Effector memory CD4-positive, alpha-beta T cell (primary cell): ENCODE measurements around the gene ZG16.
"Not testable (repeated sequence)": the region's sequence is repeated elsewhere in the genome, so short reads cannot be mapped to it uniquely, and the experiment has no call there.

Source experiments
- DNase-seq, 3 donors: peaks; one replicate each; pipeline ENCODE4 v3.0.0-alpha.2; 2020
- H3K27ac ChIP-seq: 2 replicates; pipeline ENCODE4 v1.7.0; 2013; ENCODE audit warnings: mild to moderate bottlenecking, low read length, moderate library complexity; ENCODE audit not compliant: insufficient read depth, poor library complexity, severe bottlenecking
- H3K27me3 ChIP-seq: replicated peaks from 2 replicates; pipeline ENCODE4 v1.7.0; 2013; ENCODE audit warnings: mild to moderate bottlenecking, low read length; ENCODE audit not compliant: insufficient read depth, control insufficient read depth, poor library complexity, severe bottlenecking
- H3K36me3 ChIP-seq: 2 replicates; pipeline ENCODE4 v1.7.0; 2013; ENCODE audit warnings: mild to moderate bottlenecking, low read length, moderate library complexity; ENCODE audit not compliant: control insufficient read depth, insufficient read depth
- H3K4me1 ChIP-seq: 2 replicates; pipeline ENCODE4 v1.7.0; 2013; ENCODE audit warnings: low read length, mild to moderate bottlenecking; ENCODE audit not compliant: control insufficient read depth, insufficient read depth, poor library complexity, severe bottlenecking
- H3K4me3 ChIP-seq: 2 replicates; pipeline ENCODE4 v1.7.0; 2013; ENCODE audit warnings: low read length, low read depth, mild to moderate bottlenecking; ENCODE audit not compliant: insufficient read depth, poor library complexity, severe bottlenecking
- H3K9me3 ChIP-seq: 2 replicates; pipeline ENCODE4 v1.7.0; 2013; ENCODE audit warnings: mild to moderate bottlenecking, low read length, moderate library complexity; ENCODE audit not compliant: control insufficient read depth
- total RNA-seq, 3 donors: gene quantifications; one replicate each; lab custom pipeline; 2026; lab: John Stamatoyannopoulos, UW

Gene ZG16, protein sequence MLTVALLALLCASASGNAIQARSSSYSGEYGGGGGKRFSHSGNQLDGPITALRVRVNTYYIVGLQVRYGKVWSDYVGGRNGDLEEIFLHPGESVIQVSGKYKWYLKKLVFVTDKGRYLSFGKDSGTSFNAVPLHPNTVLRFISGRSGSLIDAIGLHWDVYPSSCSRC
- 0 to 0.19 (median 0) reads per million in 3 donors for total RNA-seq

DNA sequence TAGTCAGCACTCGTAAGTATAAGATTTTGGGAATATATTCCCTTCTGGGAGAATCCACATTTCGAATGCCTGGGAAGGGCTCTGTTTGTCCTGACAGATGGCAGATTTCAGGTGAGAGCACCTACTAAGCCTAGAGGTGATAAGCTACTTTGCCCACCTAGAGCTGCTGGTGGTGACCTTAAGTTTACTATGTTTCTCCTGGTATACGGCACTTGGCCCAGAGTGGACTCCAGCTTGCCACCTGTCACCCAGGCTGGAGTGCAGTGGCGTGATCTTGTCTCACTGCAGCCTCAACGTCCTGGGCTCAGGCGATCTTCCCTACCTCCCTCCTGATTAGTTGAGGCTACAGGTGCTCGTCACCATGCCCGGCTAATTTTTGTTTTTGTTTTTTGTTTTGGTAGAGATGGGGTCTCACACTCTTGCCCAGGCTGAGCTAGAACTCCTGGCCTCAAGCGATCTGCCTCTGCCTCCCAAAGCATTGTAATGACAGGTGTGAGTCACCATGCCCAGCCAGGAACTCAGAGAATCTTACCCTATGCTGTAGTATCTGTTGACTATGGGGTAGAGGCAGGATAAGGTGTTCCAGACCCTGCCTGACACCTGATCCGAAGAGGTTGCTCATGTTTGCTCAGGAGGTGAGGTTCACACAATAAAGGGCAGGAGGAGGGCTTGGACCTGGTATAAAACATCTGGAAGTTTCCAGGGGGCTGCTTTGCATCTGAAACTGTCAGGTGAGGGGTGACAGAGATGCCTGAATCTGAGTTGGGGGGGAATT is at the start of gene ZG16:
Gene ZG16 (plus strand): TSS at position 681 of the 775 bp plus-strand sequence. CDS start 1,011 bp downstream, outside the sequence.
- H3K4me3 ChIP-seq: no peak within 1 kb of the TSS
- no peaks in the 10 kb centered on the region for H3K9me3 ChIP-seq
- H3K27ac ChIP-seq: no peak within 1 kb of the TSS
- H3K4me1 ChIP-seq: no peaks in the 10 kb centered on the region
- no peaks in the 10 kb centered on the region for H3K36me3 ChIP-seq
- no peaks in the 10 kb centered on the region for H3K27me3 ChIP-seq
- DNase-seq: no peak

DNA sequence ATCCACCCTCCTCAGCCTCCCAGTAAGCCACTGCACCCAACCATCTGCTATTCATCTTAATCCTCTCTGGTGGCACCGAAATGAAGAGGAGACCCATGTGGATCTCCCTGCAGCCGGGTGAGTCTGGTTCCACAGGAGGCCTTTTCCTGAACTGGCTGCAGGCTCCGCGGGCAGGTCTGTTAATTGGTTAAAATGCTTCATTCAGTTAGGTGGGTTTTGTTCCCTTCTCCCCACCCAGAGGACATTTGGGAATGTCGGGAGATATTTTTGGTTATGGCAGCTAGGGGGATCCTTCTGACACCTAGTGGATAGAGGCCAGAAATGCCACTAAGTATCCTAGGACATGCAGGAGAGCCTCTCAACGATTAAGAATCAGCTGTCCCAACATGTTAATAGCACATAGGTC is 48.9 kb upstream of the ZG16 start:
- H3K27ac ChIP-seq: no peak overlapping the region
- DNase-seq: no peak
- H3K4me3 ChIP-seq: no peak overlapping the region
- no peaks in the 10 kb centered on the region for H3K9me3 ChIP-seq
- H3K36me3 ChIP-seq: no peaks in the 10 kb centered on the region
- no peaks in the 10 kb centered on the region for H3K4me1 ChIP-seq
- H3K27me3 ChIP-seq: no peaks in the 10 kb centered on the region

DNA sequence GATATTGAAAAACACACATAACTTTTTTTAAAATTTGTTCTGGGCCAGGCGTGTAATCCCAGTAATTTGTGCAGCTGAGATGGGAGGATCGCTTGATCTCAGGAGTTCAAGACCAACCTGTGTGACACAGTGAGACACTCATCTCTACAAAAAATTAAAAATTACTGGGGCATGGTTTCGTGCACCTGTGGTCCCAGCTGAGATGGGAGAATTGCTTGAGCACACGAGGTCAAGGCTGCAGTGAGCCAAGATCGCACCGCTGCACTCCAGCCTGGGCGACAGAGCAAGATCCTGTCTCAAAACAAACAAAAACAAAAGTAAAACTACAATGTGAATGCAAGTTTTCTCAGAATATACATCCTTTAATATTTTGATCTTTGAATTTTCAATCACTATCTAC is 47.4 kb upstream of the ZG16 start:
- Histone ChIP-seq H3K27me3 (no peaks in the 10 kb centered on the region), H3K36me3 (no peaks in the 10 kb centered on the region), H3K27ac (no peak overlapping the region), H3K4me1 (no peaks in the 10 kb centered on the region), H3K4me3 (no peak overlapping the region), H3K9me3 (no peaks in the 10 kb centered on the region)
- DNase-seq: no peak

DNA sequence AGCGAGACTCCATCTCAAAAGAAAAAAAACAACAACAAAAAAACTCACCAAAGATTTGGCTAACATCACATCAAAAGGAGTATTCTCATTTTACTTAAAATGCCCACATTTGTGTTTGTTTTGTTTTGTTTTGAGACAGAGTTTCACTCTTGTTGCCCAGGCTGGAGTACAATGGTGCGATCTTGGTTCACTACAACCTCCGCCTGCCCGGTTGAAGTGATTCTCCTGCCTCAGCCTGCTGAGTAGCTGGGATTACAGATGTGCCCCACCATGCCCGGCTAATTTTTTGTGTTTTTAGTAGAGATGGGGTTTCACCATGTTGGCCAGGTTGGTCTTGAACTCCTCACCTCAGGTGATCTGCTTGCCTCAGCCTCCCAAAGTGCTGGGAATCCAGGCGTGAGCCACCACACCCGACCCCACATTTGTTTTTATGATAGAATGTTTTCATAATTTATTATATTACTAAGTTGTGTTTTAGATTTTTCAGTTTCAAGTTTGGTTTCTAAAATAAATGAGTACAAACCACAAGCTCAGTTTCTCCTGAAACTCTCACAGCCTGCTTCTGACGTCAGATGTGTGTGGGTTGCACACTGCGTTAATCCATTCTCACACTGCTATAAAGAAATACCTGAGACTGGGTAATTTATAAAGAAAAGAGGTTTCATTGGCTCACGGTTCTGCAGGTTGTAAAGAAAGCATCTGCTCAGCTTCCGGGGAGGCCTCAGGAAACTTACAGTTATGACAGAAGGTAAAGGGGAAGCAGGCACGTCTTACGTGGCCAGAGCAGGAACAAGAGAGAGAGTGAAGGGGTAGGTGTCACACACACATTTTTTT is 46.1 kb upstream of the ZG16 start:
- H3K36me3 ChIP-seq, H3K4me3 ChIP-seq, H3K27ac ChIP-seq, H3K27me3 ChIP-seq, H3K9me3 ChIP-seq, H3K4me1 ChIP-seq, DNase-seq: not testable (repeated sequence)

DNA sequence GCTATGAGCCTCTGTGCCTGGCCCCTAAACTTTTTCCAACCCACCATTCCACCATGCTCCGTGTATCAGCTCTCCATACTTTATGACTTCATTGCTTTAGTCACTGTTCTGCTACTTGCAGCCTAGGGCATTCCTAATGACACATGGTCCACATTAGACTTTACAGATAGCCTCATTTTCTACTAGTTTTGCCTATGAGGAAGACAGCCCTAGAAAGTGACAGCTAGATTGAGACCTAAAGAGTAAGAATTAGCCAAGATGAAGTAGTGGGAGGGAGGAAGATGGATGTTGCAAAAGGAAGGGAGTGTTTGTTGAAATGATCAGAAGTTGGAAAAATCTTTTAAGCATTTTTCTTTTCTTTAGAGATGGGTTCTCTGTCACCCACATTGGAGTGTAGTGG is 43.3 kb upstream of the ZG16 start:
- Histone ChIP-seq H3K9me3 (no peaks in the 10 kb centered on the region), H3K27ac (no peak overlapping the region), H3K4me1 (peaks cover 20% of the 10 kb centered on the region), H3K36me3 (no peaks in the 10 kb centered on the region), H3K4me3 (no peak overlapping the region), H3K27me3 (no peaks in the 10 kb centered on the region)
- no peak for DNase-seq

DNA sequence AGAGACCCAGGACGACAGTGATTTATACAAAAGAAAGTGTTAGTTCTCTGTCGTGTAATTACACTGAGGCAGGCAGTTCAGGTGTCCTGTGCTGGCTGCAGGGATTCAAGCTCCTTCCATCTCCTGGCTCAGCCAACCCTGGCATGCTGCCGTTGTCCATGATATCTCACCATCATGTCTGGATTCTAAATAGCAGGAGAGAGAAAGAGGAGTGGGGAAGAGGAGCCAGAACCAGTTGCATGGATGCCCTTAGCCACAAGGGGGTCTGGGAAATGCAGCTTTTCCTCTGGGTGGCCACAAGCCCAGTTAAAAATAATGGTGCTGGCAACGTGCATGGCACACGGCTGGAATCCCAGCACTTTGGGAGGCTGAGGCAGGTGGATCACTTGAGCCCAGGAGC is 41.9 kb upstream of the ZG16 start:
- Histone ChIP-seq H3K36me3 (peaks cover under 1% of the 10 kb centered on the region), H3K27me3 (no peaks in the 10 kb centered on the region), H3K4me1 (peaks cover 26% of the 10 kb centered on the region), H3K4me3 (no peak overlapping the region), H3K27ac (no peak overlapping the region), H3K9me3 (no peaks in the 10 kb centered on the region)
- no peak for DNase-seq

DNA sequence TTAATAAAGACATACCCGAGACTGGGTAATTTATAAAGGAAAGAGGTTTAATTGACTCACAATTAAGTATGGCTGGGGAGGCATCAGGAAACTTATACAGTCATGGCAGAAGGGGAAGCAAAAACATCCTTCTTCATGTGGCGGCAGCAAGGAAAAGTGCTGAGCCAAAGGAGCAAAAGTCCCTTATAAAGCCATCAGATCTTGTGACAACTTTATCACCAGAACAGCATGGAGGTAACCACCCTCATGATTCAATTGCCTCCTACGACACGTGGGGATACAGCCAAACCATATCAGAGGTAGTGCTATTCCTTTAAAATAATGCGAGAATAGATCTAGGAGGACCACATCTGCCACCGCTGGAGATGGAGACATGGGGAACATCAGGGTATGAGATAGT is 41.3 kb upstream of the ZG16 start:
- no peak overlapping the region for H3K4me3 ChIP-seq
- no peaks in the 10 kb centered on the region for H3K9me3 ChIP-seq
- no peak for DNase-seq
- H3K4me1 ChIP-seq: peaks cover 33% of the 10 kb centered on the region
- H3K27me3 ChIP-seq: no peaks in the 10 kb centered on the region
- H3K36me3 ChIP-seq: peaks cover 6% of the 10 kb centered on the region
- no peak overlapping the region for H3K27ac ChIP-seq

DNA sequence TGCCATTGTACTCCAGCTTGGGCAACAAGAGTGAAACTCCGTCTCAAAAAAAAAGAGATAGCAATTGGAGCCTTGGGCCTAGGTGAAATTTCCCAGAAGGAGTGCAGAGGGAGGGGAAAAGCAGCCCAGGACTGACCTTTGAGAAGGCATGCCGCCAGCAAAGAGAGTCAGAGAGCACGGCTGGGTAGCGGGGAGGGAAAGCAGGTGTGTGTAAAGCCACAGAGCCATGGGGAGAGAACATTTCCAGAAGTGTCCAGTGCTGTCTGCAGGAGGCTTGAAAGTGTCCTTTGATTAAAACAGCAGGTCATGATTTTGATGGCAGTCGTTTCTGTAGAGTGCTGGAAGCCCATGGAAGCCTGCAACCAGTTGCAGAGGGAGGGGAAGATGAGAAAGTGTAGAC is 40.3 kb upstream of the ZG16 start:
- H3K9me3 ChIP-seq: no peaks in the 10 kb centered on the region
- H3K4me3 ChIP-seq: no peak overlapping the region
- DNase-seq: no peak
- peaks cover 42% of the 10 kb centered on the region for H3K4me1 ChIP-seq
- H3K36me3 ChIP-seq: peaks cover 15% of the 10 kb centered on the region
- H3K27me3 ChIP-seq: no peaks in the 10 kb centered on the region
- peak overlapping the region; percentile 38 for H3K27ac ChIP-seq

DNA sequence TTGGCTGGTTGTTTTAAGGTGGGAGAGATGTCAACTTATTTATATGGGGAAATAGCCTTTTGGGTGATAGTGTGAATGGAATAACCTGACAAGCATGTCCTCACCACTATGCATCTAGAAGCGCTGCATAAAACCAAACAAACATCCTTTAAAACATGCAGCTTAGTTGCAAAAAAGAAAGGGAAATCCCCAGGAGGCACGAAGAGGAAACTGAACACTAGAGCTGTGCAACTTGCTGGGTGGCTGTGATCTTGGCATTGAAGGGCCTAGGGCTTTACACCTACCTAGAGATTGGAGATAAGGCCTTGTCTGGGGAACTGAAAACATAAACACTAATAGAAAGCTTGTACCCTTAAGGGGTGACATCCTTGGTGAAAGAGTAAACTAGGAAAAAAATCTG is 39.5 kb upstream of the ZG16 start:
- peaks cover 50% of the 10 kb centered on the region for H3K4me1 ChIP-seq
- H3K27ac ChIP-seq: peak overlapping the region; percentile 69
- peak; percentile 35 to 59 (median 45) for DNase-seq
- no peaks in the 10 kb centered on the region for H3K27me3 ChIP-seq
- H3K4me3 ChIP-seq: no peak overlapping the region
- no peaks in the 10 kb centered on the region for H3K9me3 ChIP-seq
- peaks cover 22% of the 10 kb centered on the region for H3K36me3 ChIP-seq
